H9 (cell line): Measurements from ENCODE around the gene MOCOS. TPM values are rescaled to one million over a fixed set of nuclear protein-coding genes. Genes with fewer than 3 reads are reported as not detected.

Experiments
- DNase-seq: peaks from one replicate; pipeline ENCODE4 v3.0.0-alpha.2; 2017
- H2AFZ ChIP-seq: one replicate; pipeline ENCODE4 v1.6.1; 2013; ENCODE audit warnings: mild to moderate bottlenecking, low read length, control low read depth, moderate library complexity
- H2AK5ac ChIP-seq: 2 replicates; pipeline ENCODE4 v1.6.1; 2013; ENCODE audit warnings: low read length, control low read depth, mixed read lengths; ENCODE audit not compliant: insufficient read length
- H2BK120ac ChIP-seq: one replicate; pipeline ENCODE4 v1.6.1; 2013; ENCODE audit warnings: low read depth, mild to moderate bottlenecking, low read length, control low read depth, inconsistent platforms; ENCODE audit not compliant: poor library complexity, severe bottlenecking
- H2BK12ac ChIP-seq: 2 replicates; pipeline ENCODE4 v1.6.1; 2013; ENCODE audit warnings: low read length, control low read depth, mixed read lengths, low read depth; ENCODE audit not compliant: insufficient read length
- H2BK15ac ChIP-seq: 2 replicates; pipeline ENCODE4 v1.6.1; 2013; ENCODE audit warnings: low read depth, low read length, control low read depth
- H2BK20ac ChIP-seq: one replicate; pipeline ENCODE4 v1.6.1; 2013; ENCODE audit warnings: low read depth, mild to moderate bottlenecking, low read length, control low read depth, inconsistent platforms; ENCODE audit not compliant: poor library complexity, severe bottlenecking
- H2BK5ac ChIP-seq: 2 replicates; pipeline ENCODE4 v1.6.1; 2013; ENCODE audit warnings: low read length, control low read depth, mixed read lengths; ENCODE audit not compliant: insufficient read length
- H3K14ac ChIP-seq: 2 replicates; pipeline ENCODE4 v1.6.1; 2013; ENCODE audit warnings: low read length, control low read depth; ENCODE audit not compliant: insufficient read depth
- H3K18ac ChIP-seq: 2 replicates; pipeline ENCODE4 v1.6.1; 2013; ENCODE audit warnings: low read depth, mild to moderate bottlenecking, mixed read lengths, low read length, control low read depth; ENCODE audit not compliant: insufficient read length
- H3K23ac ChIP-seq: 2 replicates; pipeline ENCODE4 v1.6.1; 2013; ENCODE audit warnings: low read length, control low read depth, mixed read lengths, low read depth; ENCODE audit not compliant: insufficient read length
- H3K23me2 ChIP-seq: 2 replicates; pipeline ENCODE4 v1.6.1; 2013; ENCODE audit warnings: low read depth, mild to moderate bottlenecking, mixed read lengths, low read length, control low read depth; ENCODE audit not compliant: insufficient read length, poor library complexity, severe bottlenecking
- H3K27ac ChIP-seq: 2 replicates; pipeline ENCODE4 v1.5.1; 2013; ENCODE audit warnings: low read length, control low read depth, mixed read lengths, low read depth; ENCODE audit not compliant: insufficient read length
- H3K27me3 ChIP-seq: 2 replicates; pipeline ENCODE4 v1.6.1; 2013; ENCODE audit warnings: low read length, control low read depth, inconsistent platforms; ENCODE audit not compliant: insufficient read depth
- H3K4ac ChIP-seq: 2 replicates; pipeline ENCODE4 v1.6.1; 2013; ENCODE audit warnings: low read depth, mild to moderate bottlenecking, control low read depth, inconsistent platforms, low read length, moderate library complexity
- H3K4me1 ChIP-seq: 2 replicates; pipeline ENCODE4 v1.6.1; 2013; ENCODE audit warnings: low read length, control low read depth, inconsistent platforms; ENCODE audit not compliant: insufficient read depth
- H3K4me2 ChIP-seq: 2 replicates; pipeline ENCODE4 v1.6.1; 2013; ENCODE audit warnings: low read length, control low read depth, mixed read lengths; ENCODE audit not compliant: insufficient read length, insufficient read depth
- H3K56ac ChIP-seq: 2 replicates; pipeline ENCODE4 v1.6.1; 2013; ENCODE audit warnings: low read depth, mild to moderate bottlenecking, mixed read lengths, low read length, control low read depth; ENCODE audit not compliant: insufficient read length
- H3K79me1 ChIP-seq: 2 replicates; pipeline ENCODE4 v1.6.1; 2013; ENCODE audit warnings: low read depth, mild to moderate bottlenecking, moderate library complexity, low read length, control low read depth, inconsistent platforms; ENCODE audit not compliant: insufficient read depth, poor library complexity, severe bottlenecking
- H3K79me2 ChIP-seq: 2 replicates; pipeline ENCODE4 v1.6.1; 2013; ENCODE audit warnings: low read length, control low read depth, inconsistent platforms; ENCODE audit not compliant: insufficient read depth
- H3K9ac ChIP-seq: 2 replicates; pipeline ENCODE4 v1.6.1; 2013; ENCODE audit warnings: low read length, control low read depth, mixed read lengths; ENCODE audit not compliant: insufficient read length; ENCODE audit errors: extremely low read depth
- H3K9me3 ChIP-seq: one replicate; pipeline ENCODE4 v1.6.1; 2013; ENCODE audit warnings: low read depth, low read length, inconsistent platforms; ENCODE audit not compliant: control insufficient read depth
- H3T11ph ChIP-seq: one replicate; pipeline ENCODE4 v1.6.1; 2013; ENCODE audit warnings: mild to moderate bottlenecking, low read length, control low read depth, inconsistent platforms
- H4K20me1 ChIP-seq: one replicate; pipeline ENCODE4 v1.6.1; 2013; ENCODE audit not compliant: control insufficient read depth, insufficient read length, insufficient read depth
- H4K5ac ChIP-seq: 2 replicates; pipeline ENCODE4 v1.6.1; 2013; ENCODE audit warnings: low read depth, mild to moderate bottlenecking, mixed read lengths, low read length, control low read depth; ENCODE audit not compliant: insufficient read length
- H4K8ac ChIP-seq: replicated peaks from 2 replicates; pipeline ENCODE4 v1.6.1; 2013; ENCODE audit warnings: low read length, control low read depth, mixed read lengths, low read depth; ENCODE audit not compliant: insufficient read length
- H4K91ac ChIP-seq: 2 replicates; pipeline ENCODE4 v1.6.1; 2013; ENCODE audit warnings: low read depth, mild to moderate bottlenecking, moderate library complexity, mixed read lengths, low read length, control low read depth; ENCODE audit not compliant: insufficient read length
- H3K27ac Mint-ChIP-seq, 3 experiments: 2 replicates in 2 of 3; 3 replicates in 1 of 3; pipeline ENCODE4 v1.8.0; 2020 to 2021; ENCODE audit warnings: mixed read lengths in 3 of 3, mild to moderate bottlenecking in 1 of 3, moderate library complexity in 1 of 3
- H3K27me3 Mint-ChIP-seq: 2 replicates; pipeline ENCODE4 v1.8.0; 2021; ENCODE audit warnings: low read depth, mild to moderate bottlenecking, moderate library complexity, mixed read lengths
- H3K36me3 Mint-ChIP-seq, 3 experiments: 2 replicates in 2 of 3; 3 replicates in 1 of 3; pipeline ENCODE4 v1.8.0; 2020 to 2021; ENCODE audit warnings: low read depth in 3 of 3, mixed read lengths in 3 of 3; ENCODE audit not compliant: insufficient read depth in 1 of 3
- H3K4me1 Mint-ChIP-seq, 2 experiments: 2 replicates each; pipeline ENCODE4 v1.8.0; 2020; ENCODE audit warnings: mixed read lengths in 2 of 2
- H3K4me3 Mint-ChIP-seq, 2 experiments: 2 replicates in 1 of 2; 3 replicates in 1 of 2; pipeline ENCODE4 v1.8.0; 2020 to 2021; ENCODE audit warnings: mild to moderate bottlenecking in 2 of 2, mixed read lengths in 2 of 2, moderate library complexity in 1 of 2
- H3K9me3 Mint-ChIP-seq, 2 experiments: 2 replicates in 1 of 2; 3 replicates in 1 of 2; pipeline ENCODE4 v1.8.0; 2020; ENCODE audit warnings: mild to moderate bottlenecking in 2 of 2, mixed read lengths in 2 of 2, moderate library complexity in 1 of 2
- CTCF ChIP-seq: fragments of 200-600 bp; sonication (generic); conservative IDR thresholded peaks from 3 replicates; pipeline ENCODE4 v1.8.0; 2021; ENCODE audit warnings: antibody characterized with exemption, mild to moderate bottlenecking
- WGBS: extraction: QIAGEN DNeasy Blood & Tissue Kit; methylation state at CpG from one replicate; pipeline ENCODE4 v1.1.7; 2013; ENCODE audit warnings: missing lambda C conversion rate, low lambda C conversion rate, mixed read lengths; ENCODE audit not compliant: insufficient read length; ENCODE audit errors: extremely low coverage; 5-methylcytosine and 5-hydroxymethylcytosine counted together
- total RNA-seq: library from RNA; stranded (reverse); gene quantifications from 2 replicates; pipeline ENCODE4 v1.2.1, GENCODE V29; 2021

The MOCOS gene
- total RNA-seq, 1 experiment from 2014 or later: 6.0 TPM

- Histone ChIP-seq H4K91ac (no peak overlapping the region), H3K56ac (no peak overlapping the region), H3T11ph (no peak overlapping the region), H2BK20ac (no peak overlapping the region), H3K9ac (no peak overlapping the region), H4K20me1 (no peaks in the 10 kb centered on the region), H3K79me1 (no peaks in the 10 kb centered on the region), H3K27me3 (no peaks in the 10 kb centered on the region), H3K4ac (no peak overlapping the region), H2BK120ac (no peak overlapping the region), H2AFZ (no peak overlapping the region), H4K5ac (no peak overlapping the region), H2BK12ac (no peak overlapping the region), H3K27ac (no peak overlapping the region), H3K23me2 (no peaks in the 10 kb centered on the region), H3K4me1 (no peaks in the 10 kb centered on the region), H3K79me2 (no peaks in the 10 kb centered on the region), H3K23ac (no peak overlapping the region), H3K9me3 (no peaks in the 10 kb centered on the region), H4K8ac (no peak overlapping the region), H2AK5ac (no peak overlapping the region), H3K4me2 (no peak overlapping the region), H3K18ac (no peak overlapping the region), H3K14ac (no peak overlapping the region; the same call in 1 of the 2 replicates), H2BK5ac (no peak overlapping the region), H2BK15ac (no peak overlapping the region)
- H3K36me3 Mint-ChIP-seq: peaks cover 4 to 15% (median 5%) of the 10 kb centered on the region in 3 experiments; a peak in 5 of 7 replicates
- no peaks in the 10 kb centered on the region for H3K27me3 Mint-ChIP-seq
- no peaks in the 10 kb centered on the region; a peak in 1 of 4 replicates for H3K4me1 Mint-ChIP-seq
- H3K9me3 Mint-ChIP-seq: no peaks in the 10 kb centered on the region
- H3K4me3 Mint-ChIP-seq: no peak overlapping the region
- WGBS: no CpG with 5 or more reads among the region's 6 CpGs
- no peak for TF ChIP-seq CTCF
- no peak for DNase-seq
- no peak overlapping the region; a peak in 1 of 7 replicates for H3K27ac Mint-ChIP-seq
Measured at GRCh38 chr18:36196238-36196995, 9.1 kb downstream of the MOCOS start.
